T-helper 1 cell (primary cell): ENCODE data around the gene EIF4G3.
A peak's percentile ranks its signal among the peaks of the same experiment; 100 is the strongest.

Experiments
- DNase-seq, 5 donors: peaks; one replicate each; pipeline ENCODE4 v3.0.0-alpha.2; 2012 to 2020

EIF4G3 gene

DNA sequence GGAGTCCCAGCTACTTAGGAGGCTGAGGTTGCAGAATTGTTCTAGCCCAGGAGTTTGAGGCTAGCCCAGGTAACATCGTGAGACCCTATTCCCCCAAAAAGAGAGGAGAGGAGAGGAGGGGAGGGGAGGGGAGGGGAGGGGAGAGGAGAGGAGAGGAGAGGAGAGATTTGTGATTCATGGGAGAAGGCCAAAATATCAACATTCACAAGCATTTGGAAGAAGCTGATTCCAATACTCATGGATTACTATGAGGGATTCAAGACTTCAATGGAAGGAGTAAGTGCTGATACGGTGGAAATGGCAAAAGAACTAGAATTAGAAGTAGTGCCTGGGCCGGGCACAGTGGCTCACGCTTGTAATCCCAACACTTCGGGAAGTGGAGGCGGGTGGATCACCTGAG is 187.8 kb downstream of the EIF4G3 start:
- DNase-seq: no peak

DNA sequence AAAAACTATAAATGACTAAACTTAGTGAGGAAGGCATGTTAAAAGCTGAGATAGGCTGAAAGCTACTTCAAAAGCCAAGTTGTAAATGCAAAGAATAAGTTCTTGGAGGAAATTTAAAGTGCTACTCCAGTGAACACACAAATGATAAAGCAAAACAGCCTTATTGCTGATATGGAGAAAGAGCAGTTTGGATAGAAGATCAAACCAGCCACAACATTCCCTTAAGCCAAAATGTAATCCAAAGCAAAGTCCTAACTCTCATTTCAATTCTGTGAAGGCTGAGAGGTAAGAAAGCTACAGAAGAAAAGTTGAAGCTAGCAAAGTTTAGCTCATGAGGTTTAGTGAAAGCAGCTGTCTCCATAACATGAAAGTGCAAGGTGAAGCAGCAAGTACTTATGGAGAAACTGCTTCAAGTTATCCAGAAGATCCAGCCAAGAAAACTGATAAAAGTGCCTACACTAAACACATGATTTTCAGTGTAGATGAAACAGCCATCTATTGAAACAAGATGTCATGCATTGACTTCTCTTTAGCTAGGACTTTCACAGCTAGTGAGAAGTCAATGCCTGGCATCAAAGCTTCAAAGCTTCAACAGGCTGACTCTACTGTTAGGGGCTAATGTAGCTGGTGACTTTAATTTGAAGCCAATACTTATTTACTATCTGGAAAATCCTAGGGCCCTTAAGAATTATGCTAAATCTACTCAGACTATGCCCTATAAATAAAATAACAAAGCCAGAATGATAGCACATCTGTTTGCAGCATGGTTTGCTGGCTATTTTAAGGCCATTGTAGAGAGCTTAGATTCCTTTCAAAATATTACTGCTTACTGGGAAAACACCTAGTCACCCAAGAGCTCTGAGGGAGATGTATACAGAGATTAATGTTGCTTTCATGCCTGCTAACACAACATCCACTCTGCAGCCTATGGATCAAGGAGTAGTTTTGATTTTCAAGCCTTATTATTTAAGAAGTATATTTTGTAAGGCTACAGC is 188.6 kb downstream of the EIF4G3 start:
- no peak for DNase-seq

DNA sequence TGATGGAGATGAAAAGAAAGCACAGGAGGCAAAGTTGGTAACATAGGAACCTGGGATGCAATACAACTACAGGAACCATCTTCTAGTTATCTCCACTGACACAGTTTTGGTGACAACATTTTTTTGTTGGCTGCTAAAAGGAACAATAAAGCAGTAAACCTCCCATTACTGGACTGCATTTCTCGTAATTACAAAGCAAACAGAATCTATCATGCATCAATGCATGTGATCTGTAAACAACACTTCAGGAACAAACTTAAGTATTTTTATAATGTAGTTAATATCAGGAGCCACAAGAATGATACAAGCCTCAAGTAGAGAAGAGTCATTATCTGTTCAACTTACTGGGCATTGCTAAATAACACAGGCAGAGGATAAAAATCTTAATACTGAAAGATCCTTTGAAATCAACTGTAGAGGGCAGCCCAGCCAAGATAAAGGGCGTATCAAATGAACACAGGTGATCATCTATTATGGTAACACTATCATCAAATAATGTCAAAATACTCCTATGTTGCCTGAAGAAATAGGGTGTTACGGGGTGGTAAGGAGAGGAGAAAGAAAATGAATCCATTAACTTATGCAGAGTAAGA is 193.3 kb downstream of the EIF4G3 start:
- DNase-seq: no peak

DNA sequence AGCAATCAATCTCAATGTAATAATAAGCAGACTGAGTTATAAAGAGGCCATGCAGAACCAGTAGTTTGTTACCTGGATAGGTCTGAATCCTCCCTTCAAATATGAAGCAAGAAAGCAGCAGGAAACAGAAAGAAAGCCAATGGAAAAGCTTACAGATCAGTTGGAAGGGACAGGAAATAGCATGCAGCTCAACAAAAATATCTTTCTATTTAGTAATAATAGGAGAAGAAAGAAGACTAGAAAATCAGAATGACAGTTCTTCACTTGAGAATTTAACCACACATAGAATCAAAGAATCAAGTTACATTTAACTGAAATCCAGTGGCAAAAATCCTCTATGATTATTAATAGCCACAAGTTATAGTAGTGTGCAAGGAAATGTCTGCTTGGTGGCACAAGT is 194.4 kb downstream of the EIF4G3 start:
- no peak for DNase-seq

- DNase-seq: no peak
These were observed 194.8 kb downstream of the EIF4G3 start for GRCh38 chr1:20981915-20982314.

DNA sequence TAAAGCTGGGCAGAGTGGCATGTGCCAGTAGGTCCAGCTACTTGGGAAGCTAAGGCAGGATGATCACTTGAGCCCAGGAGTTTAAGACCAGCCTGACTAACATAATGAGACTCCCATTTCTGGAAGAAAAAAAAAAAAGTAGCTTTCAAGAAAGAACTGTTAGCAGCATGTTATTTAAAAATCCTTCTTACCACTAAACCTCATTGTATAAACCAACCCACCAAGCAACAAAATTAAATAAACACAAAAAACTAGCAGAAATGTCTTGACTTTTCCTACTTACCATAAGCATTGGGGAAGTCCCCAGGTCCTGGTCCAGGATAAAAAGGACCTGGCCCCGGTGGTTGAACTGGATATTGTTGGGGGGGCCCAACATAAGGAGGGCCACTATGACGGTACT is 196.6 kb downstream of the EIF4G3 start:
- DNase-seq: no peak

GRCh38 chr1:20978413-20978812 is 198.3 kb downstream of the EIF4G3 start:
- no peak for DNase-seq

DNA sequence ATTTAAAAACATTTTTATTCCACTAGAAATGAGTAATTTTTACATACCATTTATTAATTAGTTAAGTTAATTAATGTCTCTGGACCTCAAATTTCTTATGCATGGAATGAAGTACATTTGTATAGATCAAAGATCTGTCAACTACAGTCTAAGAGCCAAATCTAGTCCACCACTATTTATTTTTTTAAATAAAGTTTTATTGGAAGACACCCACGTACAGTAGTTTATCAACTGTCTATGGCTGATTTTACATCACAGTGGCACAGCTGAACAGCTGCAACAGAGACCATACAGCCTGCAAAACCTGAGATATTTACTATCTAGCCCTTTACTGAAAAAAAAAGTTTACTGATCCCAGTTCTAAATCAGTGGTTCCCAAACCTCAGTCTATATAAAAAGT is 201.0 kb downstream of the EIF4G3 start:
- no peak for DNase-seq

DNA sequence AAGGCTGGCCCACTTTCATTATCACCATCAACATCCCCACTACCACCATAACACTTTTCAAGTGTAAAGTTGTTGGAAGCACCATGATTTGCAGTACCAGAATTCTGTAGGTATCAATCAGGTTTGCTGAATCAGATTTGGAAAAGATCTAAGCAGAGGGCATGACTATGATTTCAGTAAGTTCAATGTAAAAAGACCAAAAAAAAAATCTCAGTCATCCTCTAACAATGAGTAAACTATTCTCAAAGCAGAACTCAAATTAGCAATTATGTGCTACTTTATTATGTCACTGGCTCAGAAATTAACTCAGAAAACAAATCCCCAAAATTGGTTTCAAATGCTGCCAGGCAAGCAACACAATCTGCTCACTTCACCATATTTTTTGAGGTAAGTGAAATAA is 201.7 kb downstream of the EIF4G3 start:
- no peak for DNase-seq

DNA sequence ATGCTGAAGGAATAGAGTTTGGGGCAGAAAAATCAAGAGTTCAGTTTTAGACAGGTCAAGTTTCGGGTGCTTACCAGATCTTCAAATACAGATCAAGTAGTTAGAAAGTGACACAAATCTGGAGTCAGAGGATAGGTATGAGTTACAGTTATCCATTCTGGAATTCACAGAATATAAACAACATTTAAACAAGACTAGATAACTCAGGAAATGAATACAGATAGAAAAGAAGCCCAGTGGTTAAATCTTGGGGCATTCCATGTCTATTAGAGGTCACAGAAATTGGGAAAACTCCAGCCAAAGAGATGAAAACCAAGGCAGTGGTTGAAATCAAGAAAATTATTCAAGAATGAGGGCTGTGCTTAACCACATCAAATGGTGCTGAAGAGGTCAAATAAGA is 202.6 kb downstream of the EIF4G3 start:
- DNase-seq: no peak

GRCh38 chr1:20972855-20973254 is 203.8 kb downstream of the EIF4G3 start:
- no peak for DNase-seq

DNA sequence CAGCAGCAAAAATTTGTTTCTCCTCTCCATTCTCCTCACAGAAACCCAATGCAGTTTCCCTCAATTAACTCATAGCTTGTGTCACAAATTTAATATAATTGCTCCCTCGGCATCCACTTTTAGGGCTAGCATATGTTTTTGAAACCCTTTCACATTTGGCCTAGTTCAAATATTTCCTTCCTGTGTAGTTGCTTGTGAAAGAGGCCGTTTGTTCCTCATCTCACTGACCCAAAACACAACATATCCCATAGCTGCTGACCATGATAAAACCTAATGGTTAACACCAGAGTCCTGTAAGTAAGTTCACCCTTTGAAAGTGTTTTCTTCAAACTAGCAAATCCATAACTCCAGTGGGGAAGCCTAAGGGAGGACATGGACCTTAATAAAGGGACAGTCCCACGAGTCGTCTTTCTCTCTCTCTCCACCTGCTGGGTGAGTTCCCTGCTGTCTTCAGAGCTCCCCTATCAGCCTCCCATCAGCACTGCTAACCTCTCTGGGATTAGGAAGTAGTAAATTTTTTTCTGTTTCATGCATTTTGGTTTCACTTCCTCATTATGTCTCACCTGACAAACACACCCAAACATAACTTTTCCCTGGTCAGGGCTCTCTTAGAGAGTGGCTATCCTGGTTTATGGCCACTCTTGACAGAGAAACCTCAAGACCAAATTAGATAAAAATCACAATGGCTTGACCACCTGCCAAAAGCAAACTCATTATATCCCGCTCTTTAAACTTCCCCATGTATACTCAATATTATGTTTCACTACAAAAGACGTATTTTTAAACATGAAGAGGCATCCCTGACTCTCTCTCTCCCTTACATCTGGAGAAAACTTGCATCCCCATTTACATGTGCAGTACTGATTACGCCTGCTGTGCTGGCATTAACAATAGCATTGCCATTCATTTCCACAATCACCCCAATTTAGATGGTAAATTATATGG is 211.9 kb downstream of the EIF4G3 start:
- no peak for DNase-seq

DNA sequence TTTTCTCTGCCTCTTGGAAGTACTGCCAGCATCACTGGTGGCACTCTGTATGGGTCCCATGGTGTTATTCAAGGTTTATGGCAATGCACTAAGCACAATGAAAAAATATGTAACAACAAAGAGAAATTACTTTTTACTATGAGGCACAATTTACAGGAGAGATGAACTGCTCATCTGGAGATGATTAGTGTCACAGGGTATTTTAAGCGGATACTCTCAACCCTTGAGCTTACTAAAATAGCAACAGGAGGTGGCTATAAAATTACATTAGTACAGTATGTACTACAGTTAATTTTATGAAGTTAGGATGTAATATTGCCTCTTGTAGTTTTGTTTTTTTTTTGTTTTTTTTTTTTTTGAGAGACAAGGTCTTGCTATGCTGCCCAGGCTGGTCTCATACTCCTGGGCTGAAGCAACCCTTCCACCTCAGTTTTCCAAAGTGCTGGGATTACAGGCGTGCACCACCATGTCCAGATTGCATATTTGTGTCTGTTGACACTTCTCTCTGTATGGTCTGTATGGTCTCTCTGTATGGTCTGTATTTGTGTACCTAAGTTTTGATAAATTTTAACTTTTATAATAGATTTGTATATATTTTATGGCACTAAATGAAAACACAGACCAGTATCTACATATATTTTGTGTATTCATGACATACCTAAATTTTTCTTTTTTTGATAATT is 214.0 kb downstream of the EIF4G3 start:
- DNase-seq: no peak

- no peak for DNase-seq
These were observed 218.3 kb downstream of the EIF4G3 start for GRCh38 chr1:20958430-20958829.

DNA sequence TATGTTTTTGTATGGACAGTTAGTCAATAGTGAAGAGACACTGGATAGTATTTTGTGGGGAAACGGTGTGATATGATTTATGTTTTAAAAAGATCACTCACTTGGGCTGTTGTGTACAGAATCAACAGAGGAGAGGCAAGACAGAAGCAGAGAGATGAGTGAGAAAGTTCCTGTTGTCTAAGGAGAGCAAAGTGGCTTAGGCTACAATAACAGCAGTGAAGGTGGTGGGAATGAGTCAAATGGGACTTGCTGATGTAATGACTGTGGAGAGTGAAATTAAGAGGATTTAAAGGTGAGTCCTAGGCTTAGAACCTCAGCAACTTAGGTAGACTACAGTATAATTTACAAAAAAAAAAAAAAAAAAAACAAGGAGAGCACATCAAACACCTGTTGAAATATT is 220.4 kb downstream of the EIF4G3 start:
- peak in 1 of 5 donors; percentile 15 for DNase-seq

GRCh38 chr1:20950679-20951078 is 226.0 kb downstream of the EIF4G3 start:
- DNase-seq: no peak

- DNase-seq: no peak
These were observed 226.7 kb downstream of the EIF4G3 start for GRCh38 chr1:20949871-20950590.

GRCh38 chr1:20948101-20948500 is 228.6 kb downstream of the EIF4G3 start:
- DNase-seq: no peak

DNA sequence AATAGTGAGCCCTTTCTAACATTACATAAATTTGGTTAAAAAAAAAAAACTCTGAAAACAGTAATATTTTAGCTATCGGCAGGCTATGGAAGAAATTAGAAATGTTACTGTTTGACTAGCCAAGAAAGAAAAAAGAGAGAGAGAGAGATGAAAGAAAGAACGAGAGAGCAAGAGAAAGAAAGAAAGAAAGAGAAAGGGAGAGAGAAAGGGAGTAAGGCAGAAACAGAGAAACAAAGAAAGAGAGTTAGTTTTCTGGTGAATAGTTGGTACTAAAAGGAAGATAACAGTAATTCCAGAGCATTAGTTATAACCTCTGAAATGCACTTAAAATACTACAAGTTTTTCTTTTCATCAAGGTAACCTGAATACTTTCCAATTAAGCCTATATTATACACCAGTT is 229.3 kb downstream of the EIF4G3 start:
- no peak for DNase-seq

GRCh38 chr1:20936621-20937020 is 240.1 kb downstream of the EIF4G3 start:
- DNase-seq: no peak

DNA sequence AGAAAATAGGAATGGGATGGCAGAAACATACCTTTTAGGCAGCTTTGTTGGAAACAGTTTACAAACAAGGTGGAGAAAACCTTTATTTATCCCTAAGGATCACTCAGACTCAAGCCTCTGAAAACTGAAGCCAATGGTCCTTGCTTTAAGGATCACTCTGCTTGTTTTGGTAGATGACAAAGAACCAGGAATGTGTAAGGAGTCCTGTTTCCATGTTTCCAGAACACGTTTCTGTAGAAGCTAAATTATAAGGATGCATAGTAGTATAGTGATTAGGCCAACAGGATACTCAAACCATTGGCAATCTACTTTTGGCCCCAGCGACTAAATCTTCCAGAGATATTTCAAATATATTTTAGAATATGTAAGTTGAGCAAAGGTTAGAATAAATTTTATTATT is 240.5 kb downstream of the EIF4G3 start:
- DNase-seq: no peak

- DNase-seq: no peak
These were observed 241.0 kb downstream of the EIF4G3 start for GRCh38 chr1:20935717-20936116.
